ENCODE results near the gene UPP2.

UPP2 gene

GRCh38 chr2:158140201-158140600, 38.5 kb downstream of the UPP2 start:
- no peak for DNase-seq

GRCh38 chr2:158142165-158142564, 40.5 kb downstream of the UPP2 start:
- no peak for DNase-seq

- no peak for DNase-seq
These were observed 41.1 kb downstream of the UPP2 start for GRCh38 chr2:158142568-158143332.

- no peak for DNase-seq
These were observed 42.2 kb downstream of the UPP2 start for GRCh38 chr2:158143703-158144360.

- DNase-seq = no peak
These were observed 43.4 kb downstream of the UPP2 start for GRCh38 chr2:158144914-158145625.

GRCh38 chr2:158153270-158154015, 51.8 kb downstream of the UPP2 start:
- no peak for DNase-seq

- no peak for DNase-seq
These were observed 52.9 kb downstream of the UPP2 start for GRCh38 chr2:158154596-158154995.

- DNase-seq = no peak
These were observed 71.0 kb downstream of the UPP2 start for GRCh38 chr2:158172719-158173118.

GRCh38 chr2:158174495-158174894, 72.8 kb downstream of the UPP2 start:
- no peak for DNase-seq

- DNase-seq = no peak
These were observed 73.3 kb downstream of the UPP2 start for GRCh38 chr2:158174956-158175355.

GRCh38 chr2:158178646-158179045, 77.0 kb downstream of the UPP2 start:
- DNase-seq = no peak

GRCh38 chr2:158179660-158180059, 78.0 kb downstream of the UPP2 start:
- DNase-seq = no peak

GRCh38 chr2:158181171-158181570, 79.5 kb downstream of the UPP2 start:
- no peak for DNase-seq

GRCh38 chr2:158182676-158183295, 81.1 kb downstream of the UPP2 start:
- DNase-seq = no peak

- peak in 30 of 56 donors; percentile 0 to 70 (median 16) for DNase-seq
These were observed 82.3 kb downstream of the UPP2 start for GRCh38 chr2:158184001-158184400.

GRCh38 chr2:158184556-158185343, 83.1 kb downstream of the UPP2 start:
- DNase-seq = no peak

All from amygdala (tissue), 56 donors.